Transverse colon (tissue), 4 donors: ENCODE data around the gene ATG7. TPM values are rescaled to one million over a fixed set of nuclear protein-coding genes. Genes with fewer than 3 reads are reported as not detected.
"Not testable (repeated sequence)": the region's sequence is repeated elsewhere in the genome, so short reads cannot be mapped to it uniquely, and the experiment has no call there.

Source experiments
- DNase-seq: peaks from one replicate; pipeline ENCODE4 v3.0.0-alpha.2; 2019
- H3K27ac ChIP-seq, 4 donors: fragments of 200-600 bp; sonication (generic); 2 replicates each; pipeline ENCODE4 v1.5.1; 2016 to 2018; ENCODE audit warnings: inconsistent platforms in 4 of 4
- H3K27me3 ChIP-seq: fragments of 200-600 bp; sonication (generic); 2 replicates; pipeline ENCODE4 v1.5.1; 2017; ENCODE audit warnings: inconsistent platforms
- H3K36me3 ChIP-seq, 4 donors: fragments of 200-600 bp; sonication (generic); 2 replicates each; pipeline ENCODE4 v1.5.1; 2017 to 2019; ENCODE audit warnings: inconsistent platforms in 4 of 4
- H3K4me1 ChIP-seq, 4 donors: fragments of 200-600 bp; sonication (generic); 2 replicates each; pipeline ENCODE4 v1.5.1; 2017 to 2020; ENCODE audit warnings: inconsistent platforms in 4 of 4
- H3K4me3 ChIP-seq, 4 donors: fragments of 200-600 bp; sonication (generic); 1 replicate in 1 of 4; 2 replicates in 3 of 4; pipeline versions ENCODE4 v1.5.1 to v1.6.1; 2017 to 2019; ENCODE audit warnings: inconsistent platforms in 4 of 4
- H3K9me3 ChIP-seq, 2 donors: fragments of 200-600 bp; sonication (generic); 2 replicates each; pipeline ENCODE4 v1.5.1; 2017 to 2019; ENCODE audit warnings: inconsistent platforms in 2 of 2
- CTCF ChIP-seq, 5 experiments: fragments of 200-600 bp in 3 of 5; fragments of 450-650 bp in 2 of 5; sonication (generic) in 3 of 5; IDR thresholded peaks; 1 replicate in 2 of 5; 2 replicates in 3 of 5; pipeline ENCODE4 v1.5.1; 2016 to 2017; ENCODE audit warnings: antibody characterized with exemption in 5 of 5, inconsistent platforms in 3 of 5, mild to moderate bottlenecking in 2 of 5, moderate library complexity in 1 of 5
- EP300 ChIP-seq: sonication (generic); formaldehyde crosslinking; IDR thresholded peaks from one replicate; pipeline ENCODE4 v1.6.1; 2017; ENCODE audit warnings: antibody characterized with exemption, low read depth
- POLR2A ChIP-seq: fragments of 450-650 bp; IDR thresholded peaks from one replicate; pipeline ENCODE4 v1.6.1; 2016; ENCODE audit warnings: antibody characterized with exemption, mild to moderate bottlenecking, moderate library complexity
- POLR2AphosphoS5 ChIP-seq, 3 donors: sonication (generic); formaldehyde crosslinking; IDR thresholded peaks; one replicate each; pipeline ENCODE4 v1.6.1; 2016; ENCODE audit warnings: antibody characterized with exemption in 3 of 3
- WGBS, 2 donors: methylation state at CpG; one replicate each; pipeline ENCODE4 v1.1.5; 2018; ENCODE audit warnings: low coverage in 1 of 2; 5-methylcytosine and 5-hydroxymethylcytosine counted together
- in situ Hi-C, 4 donors: fragments of 200-750 bp; cut with MboI; loops; one replicate each; pipeline versions ENCODE4 v1.15.0 to v1.15.1; 2017; ENCODE audit warnings: low sequenced_read_pairs in 3 of 4, low pct_ligation_motif_present in 1 of 4, low pct_unique_long_range_greater_than_20kb in 1 of 4
- intact Hi-C: fragments of 100-400 bp; cut with DNase I; formaldehyde crosslinking; loops from one replicate; pipeline ENCODE4 v1.15.1; 2023; ENCODE audit warnings: low total_unique reads
- total RNA-seq, 4 donors: library from RNA; depleted of rRNA; stranded (reverse); fragments of >200 nt; gene quantifications; one replicate each; pipeline ENCODE4 v1.1.0, GENCODE V29; 2016

Gene ATG7
- total RNA-seq, 4 donors from 2014 or later: 44.5 to 122 (median 75.0) TPM

- Histone ChIP-seq H3K4me3 (no peak overlapping the region), H3K27me3 (no peaks in the 10 kb centered on the region), H3K36me3 (peaks cover 0 to 10% (median 3%) of the 10 kb centered on the region in 4 donors), H3K27ac (no peak overlapping the region), H3K9me3 (peaks cover 0 to 6% of the 10 kb centered on the region in 2 donors), H3K4me1 (no peaks in the 10 kb centered on the region)
- WGBS, 2 donors: 95 to 100% methylated on average over 1 to 2 of the region's 2 CpGs
- intact Hi-C loops (no loop called here), in situ Hi-C loops (no loop called here)
- TF ChIP-seq EP300 (no peak), CTCF (IDR thresholded peaks at IDR 0.05) (no peak), POLR2A (no peak), POLR2AphosphoS5 (IDR thresholded peaks at IDR 0.05) (no peak)
- no peak for DNase-seq
Observed at GRCh38 chr3:11405323-11405722, 133.1 kb downstream of the ATG7 start.

GRCh38 chr3:11407644-11408043, 135.4 kb downstream of the ATG7 start:
- intact Hi-C loops (no loop called here), in situ Hi-C loops (no loop called here)
- Histone ChIP-seq H3K9me3 (peaks cover 0 to 6% of the 10 kb centered on the region in 2 donors), H3K27me3 (no peaks in the 10 kb centered on the region), H3K36me3 (peaks cover 0 to 10% (median 3%) of the 10 kb centered on the region in 4 donors), H3K4me1 (no peaks in the 10 kb centered on the region), H3K4me3 (no peak overlapping the region), H3K27ac (no peak overlapping the region)
- no peak for TF ChIP-seq POLR2AphosphoS5 (IDR thresholded peaks at IDR 0.05)
- no peak for TF ChIP-seq POLR2A
- no peak for TF ChIP-seq EP300
- no peak for TF ChIP-seq CTCF (IDR thresholded peaks at IDR 0.05)
- DNase-seq: no peak
- 88% methylated on average over 1 of the region's 1 CpG; no CpG with 5 or more reads in 1 of the 2 donors for WGBS, 2 donors

- H3K9me3 ChIP-seq, in situ Hi-C loops, intact Hi-C loops, H3K4me3 ChIP-seq, H3K27ac ChIP-seq, DNase-seq, H3K27me3 ChIP-seq, H3K4me1 ChIP-seq: not testable (repeated sequence)
- 88 to 97% methylated on average over 1 to 4 of the region's 4 CpGs for WGBS, 2 donors
- H3K36me3 ChIP-seq: peaks cover 0 to 10% (median 3%) of the 10 kb centered on the region in 4 donors
Observed at GRCh38 chr3:11408324-11408859, 136.2 kb downstream of the ATG7 start.

- Histone ChIP-seq H3K36me3 (peaks cover 0 to 18% (median 3%) of the 10 kb centered on the region in 4 donors), H3K9me3 (peaks cover 6 to 10% of the 10 kb centered on the region in 2 donors), H3K27me3 (no peaks in the 10 kb centered on the region), H3K4me1 (no peaks in the 10 kb centered on the region), H3K27ac (no peak overlapping the region), H3K4me3 (no peak overlapping the region)
- in situ Hi-C loops (no loop called here), intact Hi-C loops (no loop called here)
- no peak for TF ChIP-seq EP300
- no peak for DNase-seq
Observed at GRCh38 chr3:11410564-11410963, 138.4 kb downstream of the ATG7 start.

GRCh38 chr3:11411956-11412355, 139.8 kb downstream of the ATG7 start:
- TF ChIP-seq POLR2AphosphoS5 (IDR thresholded peaks at IDR 0.05): no peak
- TF ChIP-seq CTCF (IDR thresholded peaks at IDR 0.05): no peak
- no peak for TF ChIP-seq POLR2A
- TF ChIP-seq EP300: no peak
- in situ Hi-C loops (no loop called here), intact Hi-C loops (no loop called here)
- Histone ChIP-seq H3K4me3 (no peak overlapping the region), H3K4me1 (no peaks in the 10 kb centered on the region), H3K36me3 (peaks cover 0 to 18% (median 3%) of the 10 kb centered on the region in 4 donors), H3K27ac (no peak overlapping the region), H3K27me3 (no peaks in the 10 kb centered on the region), H3K9me3 (peaks cover 6 to 10% of the 10 kb centered on the region in 2 donors)
- no peak for DNase-seq
